ENCODE results near the gene MAPK4. TPM values are rescaled to one million over a fixed set of nuclear protein-coding genes. Genes with fewer than 3 reads are reported as not detected.
A peak's percentile ranks its signal among the peaks of the same experiment; 100 is the strongest.
"Not testable (repeated sequence)": the region's sequence is repeated elsewhere in the genome, so short reads cannot be mapped to it uniquely, and the experiment has no call there.

MAPK4 gene
- total RNA-seq, 1 donor from 2014 or later, result 1.6 TPM

GRCh38 chr18:50680966-50681365 lies 121.1 kb downstream of the MAPK4 start:
- no peak for DNase-seq (ENCODE audit: low read depth)

- DNase-seq (ENCODE audit: low read depth), result no peak
These were observed 123.0 kb downstream of the MAPK4 start for GRCh38 chr18:50682852-50683251.

DNA sequence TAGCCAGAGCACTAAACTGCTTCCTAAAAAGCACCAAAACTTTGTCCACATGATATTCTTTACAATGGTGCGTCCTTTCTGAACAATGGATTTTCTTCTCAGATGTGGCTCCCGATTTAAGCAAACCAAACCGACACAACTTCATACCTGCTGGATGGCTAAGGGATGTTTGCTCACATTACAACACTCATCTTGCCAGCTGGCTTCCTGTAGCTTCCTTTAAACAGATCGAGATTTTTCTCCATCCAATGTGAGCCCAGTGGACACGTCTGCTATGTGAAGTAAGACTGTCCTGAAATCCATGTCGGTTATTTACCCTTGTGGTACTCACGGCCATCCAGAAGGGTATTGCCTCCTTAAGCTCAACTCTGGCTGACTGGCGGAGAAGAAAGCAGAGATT lies 126.5 kb downstream of the MAPK4 start:
- no peak for DNase-seq (ENCODE audit: low read depth)

DNA sequence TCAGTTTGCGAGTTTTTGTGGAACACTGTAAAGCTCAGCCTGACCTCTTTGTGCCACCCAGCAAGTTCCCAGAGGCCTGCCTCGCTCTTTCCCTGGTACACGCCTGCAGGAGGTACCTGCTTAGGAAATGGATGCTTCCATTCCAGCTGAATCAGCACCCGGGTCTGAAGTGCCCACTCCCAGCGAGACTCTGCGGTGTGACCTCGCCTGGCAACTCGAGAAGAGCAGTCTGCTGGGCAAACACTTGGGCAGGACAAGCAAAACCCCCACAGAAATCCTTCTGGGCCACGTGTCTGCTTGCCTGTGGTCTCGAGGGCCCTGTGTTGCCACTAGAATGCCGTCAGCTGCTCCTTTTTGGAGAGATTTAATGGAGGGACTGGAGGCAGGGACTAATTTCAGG lies 127.6 kb downstream of the MAPK4 start:
- DNase-seq (ENCODE audit: low read depth), result no peak

DNA sequence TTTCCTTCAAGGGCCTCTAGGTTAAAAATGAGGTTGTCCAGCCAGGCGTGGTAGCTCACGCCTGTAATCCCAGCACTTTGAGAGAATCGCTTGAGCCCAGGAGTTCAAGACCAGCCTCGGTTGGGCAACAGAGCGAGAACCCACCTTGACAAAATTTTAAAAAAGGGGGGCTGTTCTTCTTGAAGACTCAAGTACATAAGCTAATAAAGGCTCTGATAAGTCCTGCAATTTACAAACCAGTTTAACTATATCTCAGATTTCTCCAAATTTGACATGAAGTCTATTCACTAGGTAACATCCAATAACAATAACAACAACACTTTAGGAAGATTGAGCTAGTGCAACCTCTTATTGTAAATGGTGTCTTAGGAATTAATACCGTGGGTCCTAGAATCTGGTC lies 129.7 kb downstream of the MAPK4 start:
- no peak for DNase-seq (ENCODE audit: low read depth)

- no peak for DNase-seq (ENCODE audit: low read depth)
These were observed 134.3 kb downstream of the MAPK4 start for GRCh38 chr18:50694147-50694546.

DNA sequence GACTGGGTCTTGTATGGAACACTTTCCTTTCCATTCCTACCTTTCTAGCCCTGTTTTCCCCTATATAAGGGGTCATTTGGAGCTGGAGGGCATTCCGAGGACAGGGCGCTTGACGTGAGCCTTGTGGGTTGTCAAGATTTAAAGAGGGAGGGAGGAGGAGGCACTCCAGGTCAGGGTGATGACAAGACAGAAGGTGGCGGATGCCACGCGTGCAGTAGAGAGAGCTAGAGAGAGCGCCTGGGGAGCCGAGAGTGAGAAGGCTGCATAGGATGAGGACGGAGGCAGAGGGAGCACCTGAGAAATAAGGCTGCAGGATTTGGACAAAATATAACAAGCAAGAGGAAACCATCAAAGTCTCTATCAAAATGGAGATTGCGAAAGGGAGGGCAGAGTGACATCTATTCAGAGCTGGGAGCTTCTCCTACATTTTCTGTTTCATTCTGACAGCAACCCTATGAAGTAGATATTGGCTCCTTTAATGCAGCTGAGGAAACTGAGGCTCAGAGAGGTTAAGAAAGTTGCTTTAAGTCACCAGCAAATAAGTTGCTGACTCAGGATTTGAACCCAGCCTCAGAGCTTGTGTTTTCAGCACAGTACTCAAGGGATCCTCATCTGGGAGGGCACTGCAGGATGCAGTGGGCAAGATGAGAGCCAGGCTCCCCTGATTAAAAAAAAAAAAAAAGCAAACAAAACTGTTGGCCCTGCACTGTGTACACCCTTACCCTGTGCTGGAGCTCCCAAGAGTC lies 135.7 kb downstream of the MAPK4 start:
- DNase-seq (ENCODE audit: low read depth), result no peak

GRCh38 chr18:50696436-50696835 lies 136.5 kb downstream of the MAPK4 start:
- DNase-seq (ENCODE audit: low read depth), result no peak

DNA sequence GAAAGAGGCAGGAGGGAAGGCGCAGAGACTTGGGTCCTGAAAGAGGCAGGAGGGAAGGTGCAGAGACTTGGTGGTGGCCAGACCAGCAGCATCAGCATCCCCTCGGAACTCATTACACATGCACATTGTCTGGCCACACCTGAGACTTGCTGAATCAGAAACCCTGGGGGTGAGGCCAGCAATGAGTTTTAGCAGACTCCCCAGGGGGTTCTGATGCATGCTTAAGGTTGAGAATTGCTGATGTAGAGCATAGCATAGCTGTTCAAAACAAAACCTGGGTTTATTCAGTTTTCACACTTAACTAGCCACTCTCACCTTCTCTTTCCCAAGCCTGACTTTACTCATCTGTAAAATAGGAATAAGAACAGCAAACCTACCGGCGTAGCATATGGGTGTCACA lies 137.0 kb downstream of the MAPK4 start:
- no peak for DNase-seq (ENCODE audit: low read depth)

DNA sequence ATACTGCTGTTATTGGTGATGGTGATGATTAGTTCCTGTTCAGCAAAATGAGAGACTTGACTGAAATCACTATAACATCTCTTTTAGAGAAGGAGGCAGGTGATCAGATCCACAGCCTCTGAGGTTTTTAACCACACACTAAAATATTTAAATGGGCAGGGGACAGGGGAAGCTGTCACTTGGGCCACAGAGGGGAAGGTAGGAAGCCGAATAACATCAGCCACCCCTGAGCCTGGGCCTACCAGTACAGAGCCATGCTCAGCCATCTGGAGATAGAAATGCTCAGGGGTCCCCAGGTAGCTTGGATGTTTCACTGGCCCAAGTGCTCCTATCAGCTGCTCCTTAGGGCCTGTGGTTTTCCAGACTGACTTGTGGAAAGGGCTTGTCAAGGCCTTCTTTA lies 137.6 kb downstream of the MAPK4 start:
- DNase-seq (ENCODE audit: low read depth), result no peak

GRCh38 chr18:50700245-50701165 lies 140.6 kb downstream of the MAPK4 start:
- no peak for DNase-seq (ENCODE audit: low read depth)

- peak; percentile 1 for DNase-seq (ENCODE audit: low read depth)
These were observed 144.6 kb downstream of the MAPK4 start for GRCh38 chr18:50704357-50704940.

- DNase-seq (ENCODE audit: low read depth), result no peak
These were observed 146.3 kb downstream of the MAPK4 start for GRCh38 chr18:50706199-50706598.

DNA sequence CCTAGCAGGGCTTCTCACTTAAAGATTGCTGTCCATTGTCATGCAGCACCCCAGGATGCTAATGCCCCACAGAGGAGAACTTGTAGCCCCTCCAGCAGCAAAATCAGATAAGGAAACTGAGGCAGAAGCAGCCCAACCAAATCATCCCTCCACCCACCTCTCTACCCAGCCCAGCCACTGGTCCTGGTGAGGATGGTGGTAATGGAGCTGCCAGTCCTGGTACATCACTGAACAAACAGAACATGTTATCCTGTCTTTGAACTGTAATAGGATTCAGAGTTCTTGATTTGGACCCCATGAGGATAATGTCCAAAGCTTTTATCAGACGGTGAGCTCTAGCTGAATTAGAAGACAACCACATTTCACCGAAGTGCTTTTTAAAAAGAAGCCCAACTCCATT lies 146.8 kb downstream of the MAPK4 start:
- DNase-seq (ENCODE audit: low read depth), result no peak

- DNase-seq (ENCODE audit: low read depth), result not testable (repeated sequence)
These were observed 147.4 kb downstream of the MAPK4 start for GRCh38 chr18:50707297-50707696.

GRCh38 chr18:50707855-50708469 lies 148.1 kb downstream of the MAPK4 start:
- no peak for DNase-seq (ENCODE audit: low read depth)

GRCh38 chr18:50709193-50709592 lies 149.3 kb downstream of the MAPK4 start:
- DNase-seq (ENCODE audit: low read depth), result no peak

DNA sequence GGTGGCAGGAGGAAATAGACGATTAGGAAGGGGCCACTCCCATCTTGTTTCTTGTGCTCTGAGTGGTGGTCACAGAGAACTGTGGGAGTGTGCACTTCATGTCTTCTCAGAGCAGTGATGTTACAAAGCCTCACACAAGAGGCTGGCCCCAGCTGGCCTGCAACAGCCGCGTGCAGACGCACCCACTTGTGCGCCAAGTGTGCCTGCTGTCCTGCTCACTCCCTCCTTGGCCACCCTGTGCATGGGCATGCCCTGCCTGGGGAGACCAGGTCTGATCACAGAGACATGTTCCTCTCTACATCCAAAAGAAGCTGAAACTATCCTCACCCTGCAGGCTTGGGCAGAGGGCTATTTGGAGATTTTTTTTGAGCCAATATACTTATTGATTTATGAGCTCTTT lies 151.5 kb downstream of the MAPK4 start:
- no peak for DNase-seq (ENCODE audit: low read depth)

DNA sequence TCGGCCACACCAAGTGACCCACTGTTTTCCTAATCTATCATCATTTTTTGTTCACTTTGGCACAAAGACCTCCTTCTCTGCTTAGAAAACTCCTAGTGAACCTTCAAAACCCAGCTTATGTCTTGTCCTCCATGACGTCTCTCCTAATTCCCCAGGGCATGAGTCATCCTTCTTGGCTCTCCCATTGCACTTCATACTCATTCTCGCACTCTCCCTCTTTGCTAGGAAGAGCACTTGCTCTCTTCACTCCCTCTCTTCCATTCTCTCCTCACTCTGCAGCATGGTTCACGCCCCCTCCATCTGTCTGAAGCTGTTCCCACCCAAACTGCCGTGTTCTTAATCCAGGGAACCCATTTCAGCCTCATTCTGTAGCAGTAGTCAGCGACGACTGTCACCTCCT lies 156.0 kb downstream of the MAPK4 start:
- no peak for DNase-seq (ENCODE audit: low read depth)

- no peak for DNase-seq (ENCODE audit: low read depth)
These were observed 157.0 kb downstream of the MAPK4 start for GRCh38 chr18:50716902-50717301.

DNA sequence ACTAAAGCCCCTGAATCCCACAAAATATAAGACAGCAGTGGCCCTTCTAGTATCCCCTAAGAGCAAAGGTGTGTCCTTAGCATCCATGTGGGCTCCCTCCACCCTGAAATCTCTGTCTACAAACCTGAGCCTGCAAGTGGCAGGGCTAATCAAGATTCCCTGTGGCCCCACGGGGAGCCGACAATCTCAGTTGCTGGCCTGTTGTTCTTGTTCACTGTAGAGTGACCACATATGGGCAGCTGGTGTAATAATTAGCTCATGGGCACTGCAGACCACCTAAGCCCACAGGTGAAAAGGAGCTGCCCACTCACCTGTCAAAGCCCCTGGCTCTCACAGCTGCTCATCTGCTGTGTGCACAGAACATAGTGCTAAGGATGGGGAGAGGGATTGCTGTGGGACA lies 157.7 kb downstream of the MAPK4 start:
- DNase-seq (ENCODE audit: low read depth), result no peak
